ENCODE results near the gene LPP.

DNA sequence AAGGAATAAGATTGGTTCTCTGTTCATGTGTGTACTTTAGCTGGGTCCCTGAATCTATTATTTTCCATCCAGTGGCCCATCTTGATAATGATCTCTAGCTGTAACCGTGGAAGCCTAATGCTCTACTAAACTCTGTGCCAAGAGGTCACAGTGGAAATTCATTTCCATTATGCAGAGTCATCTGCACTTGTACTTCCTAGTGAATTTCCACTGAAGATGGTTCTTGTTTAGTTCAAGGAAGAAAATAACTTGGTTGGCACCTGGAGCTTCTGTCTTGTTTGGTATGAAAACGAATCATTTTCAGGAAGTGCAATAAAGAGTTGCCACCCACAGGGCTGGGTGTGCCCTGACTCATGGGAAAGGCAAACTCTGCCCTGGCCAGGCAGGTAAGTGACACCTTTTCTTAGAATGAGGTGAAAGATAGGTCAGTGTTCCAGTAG is 10.3 kb downstream of the LPP start:
- TF ChIP-seq, protein P1, sequence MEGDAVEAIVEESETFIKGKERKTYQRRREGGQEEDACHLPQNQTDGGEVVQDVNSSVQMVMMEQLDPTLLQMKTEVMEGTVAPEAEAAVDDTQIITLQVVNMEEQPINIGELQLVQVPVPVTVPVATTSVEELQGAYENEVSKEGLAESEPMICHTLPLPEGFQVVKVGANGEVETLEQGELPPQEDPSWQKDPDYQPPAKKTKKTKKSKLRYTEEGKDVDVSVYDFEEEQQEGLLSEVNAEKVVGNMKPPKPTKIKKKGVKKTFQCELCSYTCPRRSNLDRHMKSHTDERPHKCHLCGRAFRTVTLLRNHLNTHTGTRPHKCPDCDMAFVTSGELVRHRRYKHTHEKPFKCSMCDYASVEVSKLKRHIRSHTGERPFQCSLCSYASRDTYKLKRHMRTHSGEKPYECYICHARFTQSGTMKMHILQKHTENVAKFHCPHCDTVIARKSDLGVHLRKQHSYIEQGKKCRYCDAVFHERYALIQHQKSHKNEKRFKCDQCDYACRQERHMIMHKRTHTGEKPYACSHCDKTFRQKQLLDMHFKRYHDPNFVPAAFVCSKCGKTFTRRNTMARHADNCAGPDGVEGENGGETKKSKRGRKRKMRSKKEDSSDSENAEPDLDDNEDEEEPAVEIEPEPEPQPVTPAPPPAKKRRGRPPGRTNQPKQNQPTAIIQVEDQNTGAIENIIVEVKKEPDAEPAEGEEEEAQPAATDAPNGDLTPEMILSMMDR (IDR thresholded peaks at IDR 0.05 in 4 of 5, conservative IDR thresholded peaks at IDR 0.05 in 1 of 5): no peak
- TF ChIP-seq POLR2A (IDR thresholded peaks at IDR 0.05): no peak

Data from gastrocnemius medialis (tissue), 4 donors.